Measurements from ENCODE around the gene ZNF521.

Gene ZNF521

GRCh38 chr18:25298853-25299274, 53.1 kb downstream of the ZNF521 start:
- Histone ChIP-seq H3K27me3 (ENCODE audit: low read length) (no peaks in the 10 kb centered on the region), H3K9me3 (ENCODE audit: insufficient read depth, low read length) (no peaks in the 10 kb centered on the region), H3K4me2 (ENCODE audit: low read depth, low read length, poor library complexity, severe bottlenecking) (no peak overlapping the region), H3K79me2 (ENCODE audit: insufficient read depth, low read length) (no peaks in the 10 kb centered on the region), H3K4me3 (ENCODE audit: insufficient read depth, low read length, poor library complexity, severe bottlenecking) (no peak overlapping the region), H2AFZ (ENCODE audit: low read depth, low read length, severe bottlenecking) (no peak overlapping the region), H3K27ac (ENCODE audit: low read depth, low read length) (no peak overlapping the region), H3K36me3 (ENCODE audit: low read length) (no peaks in the 10 kb centered on the region), H3K9ac (ENCODE audit: low read length) (no peak overlapping the region), H3K9me2 (replicated peaks; ENCODE audit: insufficient read depth, low read length) (no peaks in the 10 kb centered on the region), H3F3A (ENCODE audit: insufficient read depth) (no peaks in the 10 kb centered on the region), H4K20me1 (ENCODE audit: low read depth, low read length) (no peaks in the 10 kb centered on the region)
- TF ChIP-seq CTCF (IDR thresholded peaks at IDR 0.05; ENCODE audit: insufficient read depth, low read length, poor library complexity, severe bottlenecking), result no peak
- no peak for TF ChIP-seq EZH2phosphoT487 (conservative IDR thresholded peaks at IDR 0.05; ENCODE audit: low read length)

DNA sequence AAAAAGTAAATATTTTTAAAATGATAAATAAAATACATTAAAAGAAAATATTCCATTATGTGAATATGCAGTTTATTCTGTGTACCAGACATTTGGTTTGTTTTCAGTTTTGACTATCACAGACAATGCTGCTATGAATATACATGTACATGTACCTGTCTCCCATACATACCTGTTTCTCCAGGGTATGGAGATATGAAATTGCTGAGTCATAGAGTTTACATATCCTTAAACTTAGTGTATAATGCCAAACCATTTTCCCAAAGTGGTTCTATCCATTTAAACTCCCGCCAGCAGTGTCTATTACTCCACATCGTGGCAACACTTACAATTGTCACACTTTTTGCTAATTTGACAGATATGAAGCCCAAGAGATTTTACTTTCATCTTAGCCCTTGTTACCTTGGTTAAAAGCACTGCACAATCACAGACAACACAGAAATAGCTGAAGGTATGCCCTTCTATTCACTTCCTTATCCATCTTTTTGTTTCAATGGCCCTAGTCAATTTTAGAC, 56.3 kb downstream of the ZNF521 start:
- no peaks in the 10 kb centered on the region for H3K9me3 ChIP-seq (ENCODE audit: insufficient read depth, low read length)
- TF ChIP-seq CTCF (IDR thresholded peaks at IDR 0.05; ENCODE audit: insufficient read depth, low read length, poor library complexity, severe bottlenecking) (no peak), EZH2phosphoT487 (conservative IDR thresholded peaks at IDR 0.05; ENCODE audit: low read length) (no peak)

GRCh38 chr18:25291150-25291549, 60.8 kb downstream of the ZNF521 start:
- H3K79me2 ChIP-seq (ENCODE audit: insufficient read depth, low read length), result no peaks in the 10 kb centered on the region
- H3K9ac ChIP-seq (ENCODE audit: low read length), result no peak overlapping the region
- H3K27me3 ChIP-seq (ENCODE audit: low read length), result no peaks in the 10 kb centered on the region
- H3K9me3 ChIP-seq (ENCODE audit: insufficient read depth, low read length), result no peaks in the 10 kb centered on the region
- no peaks in the 10 kb centered on the region for H3K9me2 ChIP-seq (replicated peaks; ENCODE audit: insufficient read depth, low read length)
- H3F3A ChIP-seq (ENCODE audit: insufficient read depth), result no peaks in the 10 kb centered on the region
- TF ChIP-seq EZH2phosphoT487 (conservative IDR thresholded peaks at IDR 0.05; ENCODE audit: low read length) (no peak), CTCF (IDR thresholded peaks at IDR 0.05; ENCODE audit: insufficient read depth, low read length, poor library complexity, severe bottlenecking) (no peak)
- no peak overlapping the region for H3K4me2 ChIP-seq (ENCODE audit: low read depth, low read length, poor library complexity, severe bottlenecking)
- no peaks in the 10 kb centered on the region for H3K36me3 ChIP-seq (ENCODE audit: low read length)
- no peaks in the 10 kb centered on the region for H4K20me1 ChIP-seq (ENCODE audit: low read depth, low read length)
- no peak overlapping the region for H3K27ac ChIP-seq (ENCODE audit: low read depth, low read length)
- no peak overlapping the region for H2AFZ ChIP-seq (ENCODE audit: low read depth, low read length, severe bottlenecking)
- H3K4me3 ChIP-seq (ENCODE audit: insufficient read depth, low read length, poor library complexity, severe bottlenecking), result no peak overlapping the region

More for the DNA sequence above, 56.3 kb downstream of the ZNF521 start:
- Histone ChIP-seq H3K36me3 (ENCODE audit: low read length) (no peaks in the 10 kb centered on the region), H3K9me2 (replicated peaks; ENCODE audit: insufficient read depth, low read length) (no peaks in the 10 kb centered on the region), H3F3A (ENCODE audit: insufficient read depth) (no peaks in the 10 kb centered on the region), H3K4me3 (ENCODE audit: insufficient read depth, low read length, poor library complexity, severe bottlenecking) (no peak overlapping the region), H3K27ac (ENCODE audit: low read depth, low read length) (no peak overlapping the region), H3K79me2 (ENCODE audit: insufficient read depth, low read length) (no peaks in the 10 kb centered on the region), H3K4me2 (ENCODE audit: low read depth, low read length, poor library complexity, severe bottlenecking) (no peak overlapping the region), H4K20me1 (ENCODE audit: low read depth, low read length) (no peaks in the 10 kb centered on the region), H2AFZ (ENCODE audit: low read depth, low read length, severe bottlenecking) (no peak overlapping the region), H3K9ac (ENCODE audit: low read length) (no peak overlapping the region), H3K27me3 (ENCODE audit: low read length) (no peaks in the 10 kb centered on the region)

Measured in SU-DHL-6 (cell line).